Endometrial microvascular endothelial cells (primary cell): ENCODE data around the gene SBF1. TPM values are rescaled to one million over a fixed set of nuclear protein-coding genes. Genes with fewer than 3 reads are reported as not detected.
"Not testable (repeated sequence)": the region's sequence is repeated elsewhere in the genome, so short reads cannot be mapped to it uniquely, and the experiment has no call there.

Experiments
- in situ Hi-C: cut with HindIII; loops from 2 replicates; pipeline ENCODE4 v1.10.0; 2017; ENCODE audit warnings: low sequenced_read_pairs, low pct_unique_long_range_greater_than_20kb; ENCODE audit errors: inconsistent ontology term
- total RNA-seq: library from RNA; depleted of rRNA; stranded (reverse); fragments of >200 nt; gene quantifications from one replicate; pipeline ENCODE4 v1.2.3, GENCODE V29; 2015; ENCODE audit errors: inconsistent ontology term

Gene SBF1
- total RNA-seq, 1 donor from 2014 or later = 53.1 TPM

DNA sequence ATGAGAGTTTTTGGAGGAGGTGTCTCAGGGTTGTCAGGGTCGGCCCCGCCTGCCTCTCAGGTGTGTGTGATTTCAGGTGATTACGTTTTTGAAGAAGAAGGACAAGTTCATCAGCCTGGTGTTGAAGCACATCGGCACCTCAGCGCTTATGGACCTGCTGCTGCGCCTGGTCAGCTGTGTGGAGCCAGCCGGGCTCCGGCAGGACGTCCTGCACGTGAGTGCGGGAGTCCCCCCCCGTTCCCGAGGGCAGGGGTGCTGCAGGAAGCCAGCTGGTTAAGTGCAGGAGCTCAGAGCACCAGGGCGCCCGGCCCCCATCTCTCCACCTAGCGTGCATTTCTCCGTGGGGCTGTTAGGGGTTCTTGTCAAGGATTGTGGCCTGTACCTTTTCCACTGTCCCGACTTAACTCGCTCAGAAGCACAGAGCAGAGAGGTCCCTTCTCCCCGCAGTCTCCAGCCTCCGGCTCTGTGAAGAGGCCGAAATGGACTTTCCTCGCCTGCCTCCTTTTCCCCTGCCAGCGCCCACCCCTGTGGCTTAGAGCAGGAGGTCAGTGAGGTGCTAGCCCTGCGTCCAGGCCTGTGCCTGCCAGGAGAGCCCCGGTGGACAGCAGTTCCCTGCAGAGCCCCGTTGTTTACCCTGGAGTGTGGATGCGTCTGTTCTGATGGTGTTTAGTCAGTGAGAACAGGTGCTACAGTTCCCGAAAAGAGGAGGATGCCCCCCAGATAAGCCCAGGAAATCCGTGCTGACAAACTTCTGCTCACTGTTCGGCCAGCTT lies 60.2 kb downstream of the SBF1 start:
- in situ Hi-C loops = no loop called here

DNA sequence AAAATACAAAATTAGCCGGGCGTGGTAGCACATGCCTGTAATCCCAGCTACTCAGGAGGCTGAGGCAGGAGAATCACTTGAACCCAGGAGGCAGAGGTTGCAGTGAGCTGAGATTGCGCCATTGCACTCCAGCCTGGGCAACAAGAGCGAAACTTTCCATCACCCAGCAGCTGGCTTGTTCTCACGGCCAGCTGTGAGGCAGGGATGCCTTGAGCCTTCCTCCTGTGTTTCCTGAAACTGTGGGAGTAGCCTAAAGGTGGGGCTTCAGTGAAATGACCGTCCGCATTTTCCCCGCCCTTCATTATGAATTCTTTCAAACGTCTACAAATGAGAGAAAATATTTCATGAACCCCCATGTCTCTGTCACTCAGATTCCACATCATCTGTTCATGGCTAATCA lies 65.9 kb downstream of the SBF1 start:
- in situ Hi-C loops = not testable (repeated sequence)

DNA sequence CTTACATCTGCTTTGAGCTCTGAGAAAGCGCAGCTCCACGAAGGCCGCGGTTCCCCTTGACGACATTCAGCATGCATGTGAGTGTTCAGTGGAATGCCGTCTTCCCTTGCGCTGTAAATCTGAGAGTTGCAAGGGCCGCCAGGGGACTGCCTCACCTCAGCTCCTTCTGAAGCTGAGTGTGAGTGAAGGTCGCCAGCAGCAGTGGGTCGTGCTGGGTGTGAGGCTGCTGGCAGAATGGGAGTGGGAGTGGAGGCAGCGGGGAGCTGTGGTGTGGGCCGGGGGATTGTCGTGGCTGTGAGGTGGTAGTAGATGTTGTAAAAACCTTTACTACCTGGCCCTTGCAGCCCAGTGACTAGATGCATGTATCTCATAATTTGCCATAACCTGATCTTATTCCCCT lies 66.5 kb downstream of the SBF1 start:
- in situ Hi-C loops = no loop called here

DNA sequence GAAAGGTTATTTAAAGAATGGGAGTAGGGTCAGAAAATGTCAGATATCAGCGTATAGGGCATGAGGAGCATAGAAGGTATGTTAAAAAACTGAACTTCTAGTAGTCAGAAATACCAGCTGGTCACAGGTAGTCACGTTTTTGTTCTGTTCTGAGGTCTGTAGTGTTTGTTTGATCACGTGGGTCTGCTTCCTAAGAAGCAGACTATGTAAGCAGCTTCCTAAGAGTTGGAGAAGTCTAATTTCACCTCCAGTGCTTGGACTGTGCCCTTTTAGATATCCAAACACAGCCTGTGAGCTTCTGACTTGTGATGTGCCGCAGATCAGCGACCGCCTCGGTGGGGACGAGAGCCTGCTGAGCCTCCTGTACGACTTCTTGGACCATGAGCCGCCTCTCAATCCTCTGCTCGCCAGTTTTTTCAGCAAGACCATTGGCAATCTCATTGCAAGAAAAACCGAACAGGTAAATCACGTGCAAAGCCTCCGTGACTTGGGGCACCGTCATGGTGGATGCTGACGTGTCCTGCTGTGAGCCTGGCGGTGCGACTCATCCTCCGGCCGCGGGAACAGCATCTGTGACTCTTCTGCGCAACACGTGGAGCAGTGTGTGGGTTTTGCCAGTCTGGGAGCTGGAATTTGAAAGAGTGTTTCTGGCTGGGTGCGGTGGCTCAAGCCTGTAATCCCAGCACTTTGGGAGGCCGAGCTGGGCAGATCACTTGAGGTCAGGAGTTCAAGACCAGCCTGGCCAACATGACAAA lies 68.2 kb downstream of the SBF1 start:
- in situ Hi-C loops = no loop called here

DNA sequence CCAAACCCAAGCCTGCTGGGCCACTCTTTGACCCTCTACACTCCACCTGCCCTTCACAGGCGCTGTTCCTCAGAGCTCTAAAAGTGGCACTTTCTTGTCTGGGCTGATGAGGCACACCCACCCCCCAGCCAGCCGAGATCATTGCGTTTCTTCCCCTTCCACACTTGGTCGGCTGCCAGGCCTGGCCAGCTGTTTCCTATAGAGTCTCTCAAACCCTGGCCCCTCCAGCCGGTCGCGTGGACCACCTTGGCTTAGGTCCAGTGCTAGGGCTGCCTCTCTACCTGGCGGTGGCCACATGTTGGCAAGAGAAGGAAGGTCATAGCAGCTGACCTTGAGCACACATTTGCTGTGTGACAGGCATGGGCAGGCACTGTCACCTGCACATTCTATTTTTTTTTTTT lies 71.1 kb downstream of the SBF1 start:
- in situ Hi-C loops = no loop called here

DNA sequence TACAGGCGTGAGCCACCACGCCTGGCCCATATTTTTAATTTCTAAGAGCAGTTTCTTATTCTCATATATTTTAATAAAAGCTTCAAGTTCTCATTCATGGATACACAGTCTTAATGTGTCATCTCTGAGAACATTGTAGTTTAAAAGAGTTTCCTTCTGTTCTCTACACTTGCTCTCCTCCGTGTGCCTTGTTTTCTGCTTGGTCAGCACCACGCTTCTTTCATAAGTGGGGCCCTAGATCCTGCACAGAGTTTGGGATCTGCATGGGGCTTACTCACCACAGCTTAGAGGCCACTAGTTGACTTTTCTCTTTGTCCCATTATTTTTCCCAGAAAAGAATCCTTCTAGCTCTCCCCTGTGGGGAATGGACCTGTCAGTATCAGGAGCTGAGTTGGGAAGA lies 72.9 kb downstream of the SBF1 start:
- in situ Hi-C loops = no loop called here

DNA sequence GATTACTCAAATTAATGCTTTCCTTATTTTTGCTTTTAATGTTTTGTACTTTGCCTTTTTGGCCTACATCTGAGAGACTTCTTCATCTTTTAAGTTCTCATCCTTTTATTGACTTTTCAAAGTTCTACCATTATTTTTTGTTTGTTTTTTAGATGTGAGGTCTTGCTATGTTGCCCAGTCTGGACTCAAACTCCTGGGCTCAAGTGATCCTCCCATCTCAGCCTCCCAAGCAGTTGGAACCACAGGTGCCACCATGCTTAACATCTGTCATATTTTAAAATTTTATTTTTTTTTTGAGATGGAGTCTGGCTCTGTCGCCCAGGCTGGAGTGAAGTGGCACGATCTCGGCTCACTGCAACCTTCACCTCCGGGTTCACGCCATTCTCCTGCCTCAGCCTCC lies 73.9 kb downstream of the SBF1 start:
- in situ Hi-C loops = no loop called here

DNA sequence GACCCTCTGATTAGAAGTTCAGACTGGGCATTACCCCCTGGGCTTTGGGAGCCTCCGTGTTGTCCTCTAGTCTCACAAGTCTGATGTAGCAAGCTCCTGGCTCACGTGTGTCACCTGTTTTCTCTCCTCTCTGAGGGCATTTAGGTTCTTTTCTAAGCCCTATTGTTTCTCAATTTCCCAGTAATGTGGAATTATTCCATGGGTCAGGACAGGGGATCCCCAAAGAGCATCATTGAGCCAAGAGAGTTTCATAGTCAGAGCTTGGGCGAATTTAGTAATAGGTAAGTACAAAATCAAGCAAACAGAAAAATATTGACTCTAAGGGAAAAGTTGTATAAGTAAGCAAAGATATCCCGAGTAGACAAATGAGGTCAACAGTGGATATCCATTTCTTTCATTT lies 74.4 kb downstream of the SBF1 start:
- in situ Hi-C loops = no loop called here

DNA sequence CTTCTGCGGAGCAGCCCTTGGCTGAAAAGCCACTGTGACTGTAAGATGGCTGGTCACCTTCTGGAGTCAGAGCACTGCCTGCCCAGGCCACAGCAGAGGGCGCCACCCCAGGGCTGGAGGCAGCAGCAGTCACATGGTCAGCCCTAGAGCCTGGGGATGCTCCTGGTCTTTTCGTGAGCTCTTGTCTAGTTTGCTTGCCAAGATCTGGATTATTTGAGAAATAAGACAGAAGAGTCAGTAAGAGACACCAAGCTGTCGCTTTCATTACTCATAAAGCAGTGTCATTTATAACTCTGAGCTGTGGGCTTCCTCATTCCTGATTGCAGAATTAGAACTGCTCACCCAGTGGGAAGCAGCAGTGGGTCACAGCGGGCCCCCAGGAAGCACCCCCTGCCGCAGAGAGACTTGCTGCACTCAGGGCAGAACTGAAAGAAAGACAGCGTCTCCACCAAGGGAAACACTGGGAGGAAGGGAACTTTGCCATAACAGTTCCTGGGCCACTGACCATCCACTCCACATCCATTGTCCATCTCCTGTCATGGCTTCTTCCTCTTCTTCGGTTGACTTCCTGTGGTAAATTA lies 75.0 kb downstream of the SBF1 start:
- in situ Hi-C loops = no loop called here

DNA sequence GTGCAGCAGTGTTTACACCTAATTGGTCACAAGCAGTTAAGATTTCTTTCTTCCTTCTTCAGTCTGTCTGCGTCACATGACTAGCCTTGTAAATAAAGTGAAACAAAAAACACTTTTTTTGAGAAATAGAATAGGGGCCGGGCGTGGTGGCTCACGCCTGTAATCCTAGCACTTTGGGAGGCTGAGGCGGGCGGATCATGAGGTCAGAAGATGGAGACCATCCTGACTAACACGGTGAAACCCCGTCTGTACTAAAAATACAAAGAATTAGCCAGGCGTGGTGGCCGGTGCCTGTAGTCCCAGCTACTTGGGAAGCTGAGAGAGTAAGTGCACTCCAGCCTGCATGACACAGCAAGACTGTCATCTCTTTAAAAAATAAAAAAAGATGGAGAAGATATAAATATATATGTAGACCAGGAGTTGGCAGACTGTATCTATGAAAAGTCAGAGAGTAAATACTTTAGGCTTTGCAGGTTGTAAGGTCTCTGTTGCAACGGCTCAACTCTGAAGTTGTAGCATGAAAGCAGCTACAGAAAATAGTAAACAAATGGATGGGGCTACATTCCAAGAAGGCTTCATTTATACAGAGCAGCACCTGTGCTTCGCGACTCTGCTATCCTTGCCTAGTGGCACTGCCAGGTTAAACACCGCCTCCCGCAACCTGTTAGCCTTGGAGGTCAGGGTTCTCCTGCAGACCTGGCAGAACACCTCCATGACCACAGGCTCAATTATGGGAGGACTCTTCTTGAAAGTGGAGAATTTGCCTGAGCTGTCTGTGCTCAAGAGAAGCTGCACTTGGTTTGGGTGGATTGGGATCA lies 75.8 kb downstream of the SBF1 start:
- in situ Hi-C loops = no loop called here

DNA sequence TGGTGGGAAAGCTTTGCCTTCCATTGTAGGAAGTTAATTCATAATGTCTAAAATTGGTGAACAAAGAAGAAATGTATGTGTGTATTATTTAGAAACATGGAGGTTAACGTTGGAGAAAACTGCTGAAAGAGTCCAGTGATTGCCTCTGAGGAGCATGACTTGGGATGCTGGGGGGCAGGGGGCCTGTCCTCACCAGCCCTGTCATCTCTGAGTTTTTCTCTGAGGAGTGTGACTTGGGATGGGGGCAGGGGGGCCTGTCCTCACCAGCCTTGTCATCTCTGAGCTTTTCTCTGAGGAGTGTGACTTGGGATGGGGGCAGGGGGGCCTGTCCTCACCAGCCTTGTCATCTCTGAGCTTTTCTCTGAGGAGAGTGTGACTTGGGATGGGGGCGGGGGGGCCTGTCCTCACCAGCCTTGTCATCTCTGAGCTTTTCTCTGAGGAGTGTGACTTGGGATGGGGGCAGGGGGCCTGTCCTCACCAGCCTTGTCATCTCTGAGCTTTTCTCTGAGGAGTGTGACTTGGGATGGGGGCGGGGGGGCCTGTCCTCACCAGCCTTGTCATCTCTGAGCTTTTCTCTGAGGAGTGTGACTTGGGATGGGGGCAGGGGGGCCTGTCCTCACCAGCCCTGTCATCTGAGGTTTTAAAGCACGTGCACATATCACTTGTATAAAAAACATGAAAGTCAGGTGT lies 77.3 kb downstream of the SBF1 start:
- in situ Hi-C loops = not testable (repeated sequence)

DNA sequence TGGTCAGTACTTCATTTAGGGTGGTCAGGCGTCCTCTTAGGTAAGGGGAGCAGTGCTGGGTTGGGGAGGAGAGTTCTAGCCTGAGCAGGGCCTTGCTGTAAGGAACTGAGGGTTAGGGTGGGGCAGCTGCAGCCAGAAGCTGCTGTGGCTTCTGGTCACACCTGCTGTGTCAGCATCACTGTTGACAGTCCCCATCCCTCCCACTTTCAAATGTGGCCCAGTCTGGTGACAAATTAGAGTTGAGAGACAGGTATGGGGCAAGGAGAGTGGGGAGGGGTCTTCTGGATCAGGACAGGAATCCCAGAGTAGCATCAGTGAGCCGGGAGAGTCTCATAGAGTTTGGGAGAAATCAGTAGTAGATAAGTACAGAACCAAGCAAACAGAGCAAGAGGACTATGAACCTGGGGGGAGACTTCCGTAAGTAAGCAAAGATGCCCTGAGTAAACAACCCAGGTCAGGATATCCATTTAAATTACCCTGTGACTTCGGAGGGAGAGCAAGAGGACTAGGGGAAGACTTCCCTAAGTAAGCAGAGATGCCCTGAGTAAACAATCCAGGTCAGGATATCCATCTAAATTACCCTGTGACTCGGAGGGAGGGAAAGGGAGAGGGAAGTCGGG lies 78.0 kb downstream of the SBF1 start:
- in situ Hi-C loops = no loop called here

Other genes with a start within 250 kb of the SBF1 start
- gene TUBGCP6, start 230.0 kb downstream of the SBF1 start, total RNA-seq = 33.2 TPM
- 31.3 TPM for gene HDAC10, start 223.8 kb downstream of the SBF1 start, total RNA-seq
- gene MAPK12, start 213.4 kb downstream of the SBF1 start, total RNA-seq = 50.4 TPM
- 26.9 TPM for gene MAPK11, start 204.7 kb downstream of the SBF1 start, total RNA-seq
- 37.7 TPM for gene PLXNB2, start 167.4 kb downstream of the SBF1 start, total RNA-seq
- gene DENND6B, start 148.0 kb downstream of the SBF1 start, total RNA-seq = 1.2 TPM
- 35.0 TPM for gene PPP6R2, start 131.7 kb downstream of the SBF1 start, total RNA-seq
- under 0.01 TPM for gene ADM2, start 6.5 kb upstream of the SBF1 start, total RNA-seq
- not detected for gene MIOX, start 11.8 kb upstream of the SBF1 start, total RNA-seq
- gene LMF2, start 32.7 kb upstream of the SBF1 start, total RNA-seq = 73.8 TPM
- 53.9 TPM for gene NCAPH2, start 33.2 kb upstream of the SBF1 start, total RNA-seq
- 1.1 TPM for gene SCO2, start 50.6 kb upstream of the SBF1 start, total RNA-seq
- 16.1 TPM for gene TYMP, start 55.0 kb upstream of the SBF1 start, total RNA-seq
- not detected for gene KLHDC7B, start 70.9 kb upstream of the SBF1 start, total RNA-seq
- not detected for gene SYCE3, start 87.9 kb upstream of the SBF1 start, total RNA-seq
- gene CPT1B, start 103.4 kb upstream of the SBF1 start, total RNA-seq = 3.2 TPM
- 41.0 TPM for gene CHKB, start 107.8 kb upstream of the SBF1 start, total RNA-seq
- 0.93 TPM for gene MAPK8IP2, start 125.8 kb upstream of the SBF1 start, total RNA-seq
- gene ARSA, start 153.1 kb upstream of the SBF1 start, total RNA-seq = 55.8 TPM
- 22.2 TPM for gene SHANK3, start 197.8 kb upstream of the SBF1 start, total RNA-seq